ENCODE results near the gene VAV2.

VAV2 gene

GRCh38 chr9:133763272-133764183 lies 228.6 kb downstream of the VAV2 start:
- Histone ChIP-seq H3K36me3 (ENCODE audit: control insufficient read depth, insufficient read depth, low read length) (peaks cover 4% of the 10 kb centered on the region), H3K4me1 (ENCODE audit: control insufficient read depth, insufficient read depth, low read length) (no peaks in the 10 kb centered on the region), H3K4me3 (ENCODE audit: low read length) (no peak overlapping the region), H3K9me3 (ENCODE audit: control insufficient read depth, low read length) (no peaks in the 10 kb centered on the region), H3K9ac (ENCODE audit: low read length) (no peak overlapping the region), H3K27me3 (ENCODE audit: control insufficient read depth, insufficient read depth, low read length) (no peaks in the 10 kb centered on the region)

GRCh38 chr9:133762488-133763271 lies 229.4 kb downstream of the VAV2 start:
- Histone ChIP-seq H3K9ac (ENCODE audit: low read length) (no peak overlapping the region), H3K4me3 (ENCODE audit: low read length) (no peak overlapping the region), H3K4me1 (ENCODE audit: control insufficient read depth, insufficient read depth, low read length) (no peaks in the 10 kb centered on the region), H3K9me3 (ENCODE audit: control insufficient read depth, low read length) (no peaks in the 10 kb centered on the region), H3K27me3 (ENCODE audit: control insufficient read depth, insufficient read depth, low read length) (no peaks in the 10 kb centered on the region), H3K36me3 (ENCODE audit: control insufficient read depth, insufficient read depth, low read length) (no peaks in the 10 kb centered on the region)

- Histone ChIP-seq H3K9ac (ENCODE audit: low read length) (no peak overlapping the region), H3K9me3 (ENCODE audit: control insufficient read depth, low read length) (no peaks in the 10 kb centered on the region), H3K36me3 (ENCODE audit: control insufficient read depth, insufficient read depth, low read length) (no peaks in the 10 kb centered on the region), H3K27me3 (ENCODE audit: control insufficient read depth, insufficient read depth, low read length) (no peaks in the 10 kb centered on the region), H3K4me3 (ENCODE audit: low read length) (no peak overlapping the region), H3K4me1 (ENCODE audit: control insufficient read depth, insufficient read depth, low read length) (no peaks in the 10 kb centered on the region)
These were observed 230.4 kb downstream of the VAV2 start for GRCh38 chr9:133761641-133762248.

- Histone ChIP-seq H3K4me3 (ENCODE audit: low read length) (no peak overlapping the region), H3K36me3 (ENCODE audit: control insufficient read depth, insufficient read depth, low read length) (no peaks in the 10 kb centered on the region), H3K4me1 (ENCODE audit: control insufficient read depth, insufficient read depth, low read length) (no peaks in the 10 kb centered on the region), H3K9me3 (ENCODE audit: control insufficient read depth, low read length) (no peaks in the 10 kb centered on the region), H3K27me3 (ENCODE audit: control insufficient read depth, insufficient read depth, low read length) (no peaks in the 10 kb centered on the region), H3K9ac (ENCODE audit: low read length) (no peak overlapping the region)
These were observed 231.3 kb downstream of the VAV2 start for GRCh38 chr9:133760713-133761290.

GRCh38 chr9:133759946-133760345 lies 232.2 kb downstream of the VAV2 start:
- Histone ChIP-seq H3K4me1 (ENCODE audit: control insufficient read depth, insufficient read depth, low read length) (no peaks in the 10 kb centered on the region), H3K27me3 (ENCODE audit: control insufficient read depth, insufficient read depth, low read length) (no peaks in the 10 kb centered on the region), H3K9me3 (ENCODE audit: control insufficient read depth, low read length) (no peaks in the 10 kb centered on the region), H3K4me3 (ENCODE audit: low read length) (no peak overlapping the region), H3K36me3 (ENCODE audit: control insufficient read depth, insufficient read depth, low read length) (no peaks in the 10 kb centered on the region), H3K9ac (ENCODE audit: low read length) (no peak overlapping the region)

- Histone ChIP-seq H3K9ac (ENCODE audit: low read length) (no peak overlapping the region), H3K27me3 (ENCODE audit: control insufficient read depth, insufficient read depth, low read length) (no peaks in the 10 kb centered on the region), H3K4me1 (ENCODE audit: control insufficient read depth, insufficient read depth, low read length) (no peaks in the 10 kb centered on the region), H3K9me3 (ENCODE audit: control insufficient read depth, low read length) (no peaks in the 10 kb centered on the region), H3K36me3 (ENCODE audit: control insufficient read depth, insufficient read depth, low read length) (no peaks in the 10 kb centered on the region), H3K4me3 (ENCODE audit: low read length) (no peak overlapping the region)
These were observed 232.8 kb downstream of the VAV2 start for GRCh38 chr9:133759146-133759900.

GRCh38 chr9:133758228-133758627 lies 233.9 kb downstream of the VAV2 start:
- H3K36me3 ChIP-seq (ENCODE audit: control insufficient read depth, insufficient read depth, low read length) = no peaks in the 10 kb centered on the region
- H3K9ac ChIP-seq (ENCODE audit: low read length) = no peak overlapping the region
- H3K9me3 ChIP-seq (ENCODE audit: control insufficient read depth, low read length) = no peaks in the 10 kb centered on the region
- H3K4me3 ChIP-seq (ENCODE audit: low read length) = no peak overlapping the region
- no peaks in the 10 kb centered on the region for H3K27me3 ChIP-seq (ENCODE audit: control insufficient read depth, insufficient read depth, low read length)
- no peaks in the 10 kb centered on the region for H3K4me1 ChIP-seq (ENCODE audit: control insufficient read depth, insufficient read depth, low read length)

- H3K36me3 ChIP-seq (ENCODE audit: control insufficient read depth, insufficient read depth, low read length) = no peaks in the 10 kb centered on the region
- no peaks in the 10 kb centered on the region for H3K4me1 ChIP-seq (ENCODE audit: control insufficient read depth, insufficient read depth, low read length)
These were observed 237.4 kb downstream of the VAV2 start for GRCh38 chr9:133754688-133755227.

GRCh38 chr9:133754187-133754586 lies 237.9 kb downstream of the VAV2 start:
- Histone ChIP-seq H3K4me3 (ENCODE audit: low read length) (no peak overlapping the region), H3K9ac (ENCODE audit: low read length) (no peak overlapping the region)

More at GRCh38 chr9:133754688-133755227, 237.4 kb downstream of the VAV2 start:
- H3K9me3 ChIP-seq (ENCODE audit: control insufficient read depth, low read length) = no peaks in the 10 kb centered on the region
- H3K27me3 ChIP-seq (ENCODE audit: control insufficient read depth, insufficient read depth, low read length) = peaks cover 7% of the 10 kb centered on the region
- H3K9ac ChIP-seq (ENCODE audit: low read length) = no peak overlapping the region
- H3K4me3 ChIP-seq (ENCODE audit: low read length) = no peak overlapping the region

GRCh38 chr9:133752739-133753446 lies 239.2 kb downstream of the VAV2 start:
- Histone ChIP-seq H3K27me3 (ENCODE audit: control insufficient read depth, insufficient read depth, low read length) (peaks cover 7% of the 10 kb centered on the region), H3K9ac (ENCODE audit: low read length) (no peak overlapping the region), H3K4me1 (ENCODE audit: control insufficient read depth, insufficient read depth, low read length) (no peaks in the 10 kb centered on the region), H3K36me3 (ENCODE audit: control insufficient read depth, insufficient read depth, low read length) (no peaks in the 10 kb centered on the region), H3K9me3 (ENCODE audit: control insufficient read depth, low read length) (no peaks in the 10 kb centered on the region), H3K4me3 (ENCODE audit: low read length) (no peak overlapping the region)

More at GRCh38 chr9:133754187-133754586, 237.9 kb downstream of the VAV2 start:
- Histone ChIP-seq H3K36me3 (ENCODE audit: control insufficient read depth, insufficient read depth, low read length) (no peaks in the 10 kb centered on the region), H3K27me3 (ENCODE audit: control insufficient read depth, insufficient read depth, low read length) (peaks cover 7% of the 10 kb centered on the region), H3K9me3 (ENCODE audit: control insufficient read depth, low read length) (no peaks in the 10 kb centered on the region), H3K4me1 (ENCODE audit: control insufficient read depth, insufficient read depth, low read length) (no peaks in the 10 kb centered on the region)

Data from mucosa of stomach (tissue), 1 donor.